Endometrial microvascular endothelial cells (primary cell): ENCODE measurements around the gene PEPD. TPM values are rescaled to one million over a fixed set of nuclear protein-coding genes. Genes with fewer than 3 reads are reported as not detected.

Source experiments
- in situ Hi-C: cut with HindIII; loops from 2 replicates; pipeline ENCODE4 v1.10.0; 2017; ENCODE audit warnings: low sequenced_read_pairs, low pct_unique_long_range_greater_than_20kb; ENCODE audit errors: inconsistent ontology term
- total RNA-seq: library from RNA; depleted of rRNA; stranded (reverse); fragments of >200 nt; gene quantifications from one replicate; pipeline ENCODE4 v1.2.3, GENCODE V29; 2015; ENCODE audit errors: inconsistent ontology term

PEPD gene
- total RNA-seq, 1 donor from 2014 or later: 76.7 TPM

DNA sequence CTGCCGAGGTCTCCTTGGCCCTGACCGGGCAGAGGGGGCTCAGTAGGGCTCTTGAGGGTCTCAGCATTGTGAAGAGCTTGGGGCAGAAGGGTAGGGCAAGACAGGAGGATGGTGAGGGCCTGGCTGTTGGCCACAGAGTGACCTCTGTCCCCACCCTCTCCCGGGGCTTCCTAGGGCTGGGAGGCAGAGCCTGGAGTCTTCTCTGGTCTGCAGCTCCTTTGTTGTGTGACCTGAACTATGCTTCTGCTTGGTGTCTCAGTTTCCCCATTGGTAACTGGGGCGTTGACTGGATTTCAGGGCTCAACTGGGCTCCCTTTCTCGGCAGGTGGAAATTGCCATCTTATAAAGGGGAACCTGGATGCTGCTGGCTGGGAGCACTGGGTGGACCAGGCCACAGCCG is 30.1 kb upstream of the PEPD start:
- in situ Hi-C loops: no loop called here

DNA sequence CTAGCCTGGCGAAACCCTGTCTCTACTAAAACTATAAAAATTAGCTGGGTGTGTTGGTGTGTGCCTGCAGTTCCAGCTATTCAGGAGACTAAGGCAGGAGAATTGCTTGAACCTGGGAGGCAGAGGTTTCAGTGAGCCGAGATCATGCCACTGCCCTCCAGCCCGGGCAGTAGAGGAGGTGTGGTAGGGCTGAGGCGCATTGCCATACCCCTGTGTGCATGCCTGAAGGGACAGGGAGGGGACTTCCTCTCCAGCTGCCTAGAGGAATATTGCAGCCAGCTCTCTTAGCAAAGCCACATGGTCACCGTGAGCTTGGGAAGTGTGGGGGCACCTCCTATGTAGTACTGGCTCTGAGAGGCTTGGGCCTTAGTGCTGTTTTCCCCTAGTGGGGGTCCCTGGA is 29.2 kb upstream of the PEPD start:
- in situ Hi-C loops: no loop called here

DNA sequence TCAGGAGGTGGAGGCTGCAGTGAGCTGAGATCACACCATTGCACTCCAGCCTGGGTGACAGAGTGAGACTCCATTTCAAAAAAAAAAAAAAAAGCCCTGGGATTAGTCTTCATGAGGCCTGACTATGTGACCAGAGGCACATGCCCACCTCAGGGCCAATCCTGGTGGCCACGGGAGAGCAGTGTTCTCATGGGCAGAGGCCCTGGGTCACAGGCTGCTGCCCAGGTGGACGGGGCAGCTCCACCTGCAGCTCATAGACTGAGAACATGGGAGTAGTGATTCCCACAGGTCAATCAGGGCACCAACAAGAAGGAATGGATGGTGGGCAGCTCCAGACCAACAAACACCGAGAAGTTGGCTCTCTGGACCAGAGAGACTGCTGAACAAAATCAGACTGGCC is 26.1 kb upstream of the PEPD start:
- in situ Hi-C loops: no loop called here

DNA sequence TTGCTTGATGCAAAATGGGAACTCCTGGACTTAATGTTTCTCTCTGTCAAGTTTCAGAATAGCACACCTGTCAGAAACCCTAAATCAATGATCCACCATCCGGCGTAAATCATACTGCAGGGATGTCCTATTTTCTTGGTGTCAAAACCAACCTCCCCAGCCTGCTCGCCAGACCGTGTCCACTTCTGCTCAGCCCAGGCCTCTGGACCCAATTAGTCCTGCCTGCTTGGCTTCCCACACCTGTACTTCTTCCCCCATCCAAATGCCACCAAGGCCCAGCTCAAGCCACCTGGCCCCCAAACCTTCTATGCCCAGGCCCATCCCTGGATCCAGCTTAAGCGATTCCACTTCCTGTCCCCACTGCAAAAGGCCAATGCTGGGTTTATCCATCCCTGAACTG is 25.1 kb upstream of the PEPD start:
- in situ Hi-C loops: no loop called here

DNA sequence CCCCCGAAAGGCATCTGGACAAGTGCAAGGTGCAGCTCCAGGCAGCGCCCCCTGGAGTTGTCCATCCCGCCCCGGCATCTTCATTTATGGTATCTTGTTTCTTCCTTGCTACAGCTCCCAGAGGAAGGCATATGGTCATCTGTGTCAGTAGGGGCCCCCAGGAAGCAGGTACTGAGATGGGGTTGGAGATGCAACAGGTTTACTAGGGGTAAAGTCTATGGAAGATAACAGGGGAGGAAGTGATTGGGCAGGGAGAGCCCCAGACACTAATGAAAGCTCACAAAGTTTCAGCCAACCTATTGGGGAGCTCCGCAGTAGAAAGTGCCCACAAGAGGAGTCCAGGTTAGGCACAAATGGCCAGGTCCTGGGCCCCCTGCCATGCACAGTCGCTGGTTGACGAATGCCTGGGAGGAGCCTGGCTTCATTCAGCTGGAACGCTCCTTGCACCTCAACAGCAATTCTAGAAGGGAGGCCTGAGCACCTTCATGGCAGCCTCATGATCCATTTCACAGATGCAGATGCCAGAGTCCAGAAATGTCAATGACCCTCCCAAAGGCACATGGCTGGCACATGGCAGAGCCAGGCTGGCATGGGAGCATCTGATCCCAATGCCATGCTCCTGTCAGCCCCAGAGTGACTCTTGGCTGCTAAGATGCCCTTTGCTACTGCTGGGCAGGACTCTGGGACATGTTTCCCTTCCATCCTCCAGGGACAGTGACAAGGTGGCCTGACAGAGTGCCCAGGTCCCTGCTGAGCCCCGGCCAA is 23.8 kb upstream of the PEPD start:
- in situ Hi-C loops: no loop called here

DNA sequence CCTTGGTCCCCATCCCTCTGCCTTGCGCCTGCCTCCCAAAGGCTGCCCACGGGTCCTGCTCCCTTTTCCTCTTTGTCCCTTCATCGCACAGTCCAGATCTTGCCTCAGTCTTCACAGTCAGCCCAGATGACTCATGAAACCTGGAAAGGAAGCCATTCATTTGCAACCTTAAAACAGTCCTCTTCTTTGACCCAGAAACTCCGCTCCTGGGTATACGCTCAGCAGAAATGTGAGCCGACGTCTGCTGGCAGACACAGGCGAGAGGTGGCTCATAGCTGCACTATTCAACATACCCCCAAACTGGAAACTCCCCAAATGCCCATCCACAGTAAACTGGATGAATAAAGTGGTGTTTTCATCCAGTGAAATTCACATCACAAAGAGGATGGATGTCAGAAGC is 13.6 kb upstream of the PEPD start:
- in situ Hi-C loops: no loop called here

DNA sequence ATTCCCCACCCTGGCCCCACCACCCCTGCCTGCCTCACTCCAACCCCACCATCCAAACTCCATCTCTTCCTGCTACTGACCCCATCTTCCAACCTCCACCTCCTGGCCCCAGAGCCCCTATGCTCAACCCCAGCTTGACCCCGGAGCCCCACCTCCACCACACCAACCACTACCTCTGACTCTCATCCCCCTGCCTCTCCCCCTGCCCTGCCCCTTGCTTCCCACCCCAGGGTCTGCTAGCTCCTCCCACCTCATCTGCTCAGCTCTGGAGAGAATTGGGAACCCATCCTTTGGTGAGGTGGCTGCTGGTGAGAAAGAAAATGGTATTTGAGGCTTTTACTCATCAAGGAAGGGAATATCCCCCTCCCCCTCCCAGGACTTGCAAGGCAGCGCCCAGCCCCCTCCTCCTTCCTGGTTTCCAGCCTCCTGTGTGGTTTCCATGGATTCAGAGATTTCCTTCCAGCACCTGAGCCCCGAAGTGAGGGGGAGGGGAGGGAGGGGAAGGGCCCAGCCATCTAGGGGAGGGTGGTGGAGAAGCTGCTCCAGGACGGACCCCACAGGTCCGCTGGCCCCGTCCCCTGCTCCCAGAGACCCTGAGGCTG is 11.4 kb upstream of the PEPD start:
- in situ Hi-C loops: no loop called here

DNA sequence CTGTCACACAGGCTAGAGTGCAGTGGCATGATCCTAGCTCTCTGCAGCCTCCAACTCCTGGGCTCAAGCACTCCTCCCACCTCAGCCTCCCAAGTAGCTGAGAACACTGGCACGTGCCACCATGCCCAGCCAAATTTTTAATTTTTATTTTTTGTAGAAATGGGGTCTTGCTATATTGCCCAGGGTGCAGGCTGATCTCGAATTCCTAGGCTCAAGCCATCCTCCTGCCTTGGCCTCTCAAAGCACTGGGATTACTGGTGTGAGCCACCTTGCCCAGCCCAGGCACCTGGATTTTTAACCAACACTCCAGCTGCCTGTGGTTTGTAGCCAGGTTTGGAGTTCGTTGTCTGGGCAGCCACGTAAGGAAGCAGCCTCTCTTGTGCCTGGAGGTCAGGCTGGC is 9.3 kb upstream of the PEPD start:
- in situ Hi-C loops: no loop called here

DNA sequence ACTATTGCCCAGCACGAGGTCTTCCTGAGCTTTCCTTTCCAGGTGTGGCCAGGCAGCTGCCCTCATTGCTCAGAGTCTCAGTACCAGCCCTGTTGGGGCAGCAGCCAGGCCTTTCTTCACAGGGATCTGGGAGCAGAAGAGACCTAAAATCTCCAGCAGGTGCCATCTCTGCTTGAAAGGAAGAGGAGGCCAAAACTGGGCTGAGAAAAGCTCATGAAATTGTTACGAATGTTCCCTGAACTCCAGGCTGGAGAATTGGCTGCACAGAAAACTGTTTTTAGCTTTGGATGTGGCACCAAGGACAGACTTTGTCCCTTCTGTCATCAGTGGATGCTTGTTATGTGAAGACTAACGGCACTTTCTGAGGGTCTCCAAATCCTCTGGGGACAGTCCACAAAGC is 8.7 kb upstream of the PEPD start:
- in situ Hi-C loops: no loop called here

DNA sequence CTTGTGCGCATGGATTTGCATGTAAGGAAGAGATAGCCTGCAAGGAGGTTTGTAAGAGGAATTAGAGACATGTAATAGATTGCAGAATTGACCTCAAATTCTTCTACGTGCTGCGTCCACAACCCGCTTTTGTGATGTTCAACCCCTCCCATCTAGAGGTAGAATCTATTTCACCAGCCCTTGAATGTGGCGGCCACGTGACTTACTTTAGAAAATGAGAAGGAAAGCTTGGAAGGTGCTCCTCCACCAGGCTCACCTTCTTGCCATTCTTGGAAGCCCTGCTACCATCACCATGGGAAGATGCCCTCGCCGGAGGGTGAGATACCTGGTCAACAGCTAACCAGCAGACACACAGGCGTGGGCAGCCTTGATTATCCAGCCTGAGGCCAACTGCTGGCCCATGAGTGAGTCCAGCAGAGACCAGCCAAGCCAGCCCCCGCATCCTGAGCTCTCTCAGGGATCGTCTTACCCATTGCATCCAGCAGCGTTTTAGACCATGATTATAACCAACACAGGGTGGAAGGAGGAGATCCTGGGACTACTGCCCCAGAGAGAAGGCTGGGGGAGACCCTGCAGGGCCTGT is 7.6 kb upstream of the PEPD start:
- in situ Hi-C loops: no loop called here

DNA sequence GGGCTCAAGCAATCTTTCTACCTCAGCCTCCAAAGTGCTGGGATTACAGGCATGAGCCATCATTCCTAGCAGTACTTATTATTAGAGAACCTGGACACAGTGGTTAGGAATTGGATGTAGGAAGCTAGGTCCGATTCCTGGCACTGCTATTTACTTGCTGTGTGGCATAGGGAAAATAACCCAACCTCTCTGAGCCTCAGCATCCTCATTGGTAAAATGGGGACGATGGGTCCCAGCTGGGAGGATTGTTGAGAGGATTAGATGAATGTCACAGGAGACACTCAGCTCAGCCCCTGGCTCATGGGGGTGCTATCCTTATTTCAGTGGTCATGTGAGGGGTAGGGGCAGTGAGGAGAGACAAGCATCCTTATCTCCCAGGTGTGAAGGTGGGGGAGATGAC is 6.8 kb upstream of the PEPD start:
- in situ Hi-C loops: no loop called here

DNA sequence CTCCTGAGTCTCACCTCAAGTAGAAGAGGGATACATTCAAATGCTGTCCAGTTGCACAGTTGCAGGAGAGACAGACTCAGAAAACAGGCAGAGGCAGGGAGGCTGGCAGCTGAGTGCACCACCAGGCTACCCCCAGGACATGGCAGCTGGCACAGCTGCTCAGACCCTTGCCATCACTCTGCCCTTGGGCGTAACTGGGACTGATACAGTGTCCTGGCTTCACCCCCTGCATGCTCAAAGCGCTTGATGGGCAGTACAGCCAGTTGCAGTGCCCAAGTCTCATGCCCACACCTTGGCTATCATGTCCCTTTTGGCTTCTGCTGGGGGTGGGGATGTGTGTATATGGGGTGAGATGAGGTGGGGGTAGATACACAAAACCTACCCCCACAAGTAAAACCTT is 5.5 kb upstream of the PEPD start:
- in situ Hi-C loops: no loop called here

DNA sequence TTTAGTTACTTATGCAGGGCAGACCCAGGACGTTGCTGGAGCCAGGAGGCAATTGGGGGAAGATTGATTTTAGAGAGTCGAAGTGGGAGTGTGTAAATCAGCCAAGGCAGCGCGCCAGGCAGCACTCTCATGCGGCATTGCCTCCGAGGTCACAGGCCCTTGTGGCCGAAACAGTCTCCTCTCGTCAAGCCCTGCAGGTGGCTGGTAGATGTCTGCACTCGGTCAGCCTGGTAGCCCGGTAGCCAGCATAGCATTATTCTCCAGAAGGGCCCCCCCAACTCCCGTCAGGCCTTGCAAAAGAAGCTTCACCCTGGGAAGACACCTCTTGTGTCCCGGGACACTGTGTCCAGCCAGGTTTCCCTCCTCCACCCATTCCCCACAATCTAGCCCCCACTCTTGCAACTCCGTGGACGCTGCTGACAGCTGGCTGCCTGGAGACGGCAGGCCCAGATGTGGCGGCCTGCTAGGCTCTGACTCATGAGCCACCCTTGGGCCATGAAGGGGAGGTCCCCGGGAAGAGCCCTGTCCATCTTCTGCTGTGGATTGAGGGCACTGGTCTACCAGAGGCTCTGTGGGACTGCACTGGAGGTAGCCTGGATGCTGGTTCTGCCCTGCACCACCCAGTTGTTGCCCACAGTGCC is 2.6 kb upstream of the PEPD start:
- in situ Hi-C loops: no loop called here

DNA sequence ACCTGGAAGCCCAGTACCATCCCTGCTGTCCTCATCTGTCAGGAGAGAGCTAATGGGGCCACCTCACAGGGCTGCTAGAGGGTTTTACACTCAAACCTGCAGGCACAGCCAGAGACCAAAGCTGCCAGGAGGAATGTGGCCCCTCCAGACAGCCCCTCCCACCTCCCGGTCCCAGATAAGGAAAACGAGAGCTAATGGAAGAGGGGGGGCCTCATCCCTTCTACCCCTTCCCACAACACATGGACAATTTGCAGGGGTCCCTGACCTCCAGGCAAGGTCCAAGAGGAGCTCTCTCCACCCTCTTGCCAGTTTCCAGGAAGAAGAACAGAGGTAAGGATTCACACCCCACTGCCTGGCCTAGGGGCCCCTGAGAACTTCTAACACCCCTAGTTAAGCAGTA is 1.6 kb upstream of the PEPD start:
- in situ Hi-C loops: no loop called here

DNA sequence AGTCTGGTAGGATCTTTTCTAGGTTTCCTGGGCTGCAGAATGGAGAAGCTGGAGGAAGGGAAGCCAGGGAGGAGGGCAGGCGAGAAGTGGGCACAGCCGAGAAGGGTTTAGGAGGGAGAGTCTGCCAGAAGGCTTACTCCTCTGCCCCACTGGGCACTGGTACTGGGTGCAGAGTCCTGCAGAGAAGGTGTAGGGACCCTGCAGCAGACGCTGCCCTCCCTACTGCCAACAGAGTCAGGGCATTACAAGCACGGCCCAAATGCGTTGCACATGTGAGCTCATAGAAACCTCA is 726 bp upstream of the PEPD start:
- in situ Hi-C loops: no loop called here

DNA sequence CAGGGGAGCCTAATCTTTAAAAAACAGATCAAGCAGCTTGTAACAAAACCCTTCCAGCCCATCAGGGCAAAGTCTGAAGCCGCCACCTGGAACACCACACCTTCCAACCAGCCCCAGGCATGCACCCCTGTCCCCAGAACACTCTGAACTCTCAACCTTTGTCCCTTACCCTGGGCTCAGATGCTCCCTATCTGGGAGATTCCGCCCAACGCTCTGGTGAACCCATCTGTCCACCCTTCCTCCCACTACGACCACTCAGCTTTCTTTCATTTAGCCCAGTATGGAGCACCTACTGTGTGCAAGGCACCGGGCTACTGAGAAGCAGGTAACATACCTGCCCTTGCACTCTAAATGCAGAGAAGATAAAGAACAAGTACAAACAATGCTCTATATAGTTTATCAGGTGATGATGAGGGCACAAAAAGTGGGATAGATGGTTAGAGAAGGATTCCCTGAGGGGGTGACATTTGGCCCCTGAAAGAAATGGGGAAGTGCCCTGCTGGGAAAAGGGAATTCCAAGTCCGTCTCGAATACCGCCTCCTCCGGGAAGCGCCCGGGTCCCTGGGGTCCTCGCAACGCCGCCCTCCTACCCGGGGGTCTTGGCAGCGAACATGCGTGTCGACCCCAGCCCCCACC is 629 bp downstream of the PEPD start:
- in situ Hi-C loops: no loop called here

DNA sequence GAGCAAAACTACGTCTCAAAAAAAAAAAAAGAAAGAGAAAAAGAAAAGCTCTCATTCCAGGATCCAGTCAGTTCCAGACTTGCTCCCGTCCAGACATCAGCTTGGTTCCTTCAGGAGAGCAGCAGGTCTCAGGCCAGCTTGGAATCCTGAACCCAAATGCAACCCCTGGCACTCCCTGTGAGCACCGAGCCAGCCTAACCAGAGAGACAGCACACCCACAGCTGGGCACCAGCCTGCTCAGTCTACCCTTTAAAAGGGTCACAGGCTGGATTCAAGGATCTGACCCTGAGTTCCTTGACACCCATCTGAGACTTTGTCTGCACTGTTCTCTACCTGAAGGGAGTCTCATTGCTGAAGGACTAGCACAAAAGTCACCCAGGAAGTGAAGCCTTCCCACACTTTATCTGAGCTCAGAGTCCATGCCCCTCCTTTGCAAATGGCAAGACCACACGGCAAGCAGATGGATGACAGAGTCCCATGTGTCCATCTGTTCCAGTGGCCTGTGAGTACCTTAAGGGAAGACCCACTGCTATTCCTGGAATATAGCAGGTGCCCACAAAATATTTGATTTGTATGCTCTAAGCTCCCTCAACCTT is 1.4 kb downstream of the PEPD start:
- in situ Hi-C loops: no loop called here

DNA sequence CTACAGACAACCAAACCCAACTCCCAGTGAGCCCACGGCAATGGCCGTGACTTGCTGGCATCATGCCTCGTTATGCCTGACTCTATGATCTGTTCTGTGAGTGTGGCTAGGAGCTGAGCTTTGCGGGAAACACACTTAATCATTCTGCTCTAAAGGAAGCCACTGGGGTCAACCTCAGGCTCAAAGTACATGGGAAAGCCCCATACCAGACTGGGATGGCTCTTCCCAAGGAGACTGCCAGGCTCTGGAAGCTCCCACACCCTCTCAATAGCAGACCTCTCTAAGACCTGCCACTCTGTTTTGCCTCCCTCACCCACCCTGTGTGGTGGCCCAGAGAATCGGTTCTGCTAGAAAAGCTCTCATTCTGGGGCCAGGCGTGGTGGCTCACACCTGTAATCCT is 2.2 kb downstream of the PEPD start:
- in situ Hi-C loops: no loop called here

DNA sequence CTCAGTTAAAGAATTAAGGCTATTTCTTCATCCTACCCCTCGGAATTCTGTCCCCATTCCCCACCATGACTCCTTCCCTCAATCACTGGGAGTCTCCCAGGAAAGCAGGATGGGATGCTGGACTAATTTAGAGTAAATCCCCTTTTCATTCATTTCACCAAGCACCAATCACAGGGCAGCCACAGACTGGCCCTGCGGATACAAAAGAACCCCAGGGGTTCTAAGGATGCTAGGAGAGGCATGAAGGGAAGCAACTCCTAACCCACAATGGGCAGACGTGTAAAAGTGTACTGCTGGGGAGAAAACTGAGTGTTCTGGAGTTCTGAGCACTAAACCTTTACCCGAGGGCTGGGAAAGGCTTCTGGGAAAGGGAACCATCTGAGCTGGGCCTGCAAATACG is 3.0 kb downstream of the PEPD start:
- in situ Hi-C loops: no loop called here

DNA sequence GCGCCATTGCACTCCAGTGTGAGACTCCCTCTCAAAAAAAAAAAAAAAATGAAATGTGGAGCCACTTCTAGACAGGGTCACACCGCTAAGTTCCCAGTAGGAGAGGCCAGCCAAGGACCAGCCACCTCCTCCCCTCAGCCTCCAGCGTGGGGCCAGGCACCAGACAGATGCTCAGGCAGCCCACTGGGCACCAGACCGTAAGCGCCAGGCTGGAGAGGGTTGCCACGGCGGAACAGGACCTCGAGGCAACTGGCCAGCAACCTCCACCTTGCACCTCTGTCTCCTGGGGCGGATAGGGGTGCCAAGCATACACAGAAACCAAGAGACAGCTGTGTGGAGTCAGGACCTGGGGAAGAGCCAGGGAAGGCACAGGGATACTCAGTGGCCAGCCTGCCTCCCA is 3.7 kb downstream of the PEPD start:
- in situ Hi-C loops: no loop called here
